Activated CD8-positive, alpha-beta memory T cell treated with anti-CD3 and anti-CD28 coated beads, Interleukin-2, amount 50 U/mL, for 24 hours (primary cell): ENCODE data around the gene PDS5A.
"Not testable (repeated sequence)": the region's sequence is repeated elsewhere in the genome, so short reads cannot be mapped to it uniquely, and the experiment has no call there.

Source experiments
- DNase-seq: peaks from one replicate; pipeline ENCODE4 v3.0.0-alpha.2; 2020; ENCODE audit errors: extremely low read depth

The PDS5A gene, protein sequence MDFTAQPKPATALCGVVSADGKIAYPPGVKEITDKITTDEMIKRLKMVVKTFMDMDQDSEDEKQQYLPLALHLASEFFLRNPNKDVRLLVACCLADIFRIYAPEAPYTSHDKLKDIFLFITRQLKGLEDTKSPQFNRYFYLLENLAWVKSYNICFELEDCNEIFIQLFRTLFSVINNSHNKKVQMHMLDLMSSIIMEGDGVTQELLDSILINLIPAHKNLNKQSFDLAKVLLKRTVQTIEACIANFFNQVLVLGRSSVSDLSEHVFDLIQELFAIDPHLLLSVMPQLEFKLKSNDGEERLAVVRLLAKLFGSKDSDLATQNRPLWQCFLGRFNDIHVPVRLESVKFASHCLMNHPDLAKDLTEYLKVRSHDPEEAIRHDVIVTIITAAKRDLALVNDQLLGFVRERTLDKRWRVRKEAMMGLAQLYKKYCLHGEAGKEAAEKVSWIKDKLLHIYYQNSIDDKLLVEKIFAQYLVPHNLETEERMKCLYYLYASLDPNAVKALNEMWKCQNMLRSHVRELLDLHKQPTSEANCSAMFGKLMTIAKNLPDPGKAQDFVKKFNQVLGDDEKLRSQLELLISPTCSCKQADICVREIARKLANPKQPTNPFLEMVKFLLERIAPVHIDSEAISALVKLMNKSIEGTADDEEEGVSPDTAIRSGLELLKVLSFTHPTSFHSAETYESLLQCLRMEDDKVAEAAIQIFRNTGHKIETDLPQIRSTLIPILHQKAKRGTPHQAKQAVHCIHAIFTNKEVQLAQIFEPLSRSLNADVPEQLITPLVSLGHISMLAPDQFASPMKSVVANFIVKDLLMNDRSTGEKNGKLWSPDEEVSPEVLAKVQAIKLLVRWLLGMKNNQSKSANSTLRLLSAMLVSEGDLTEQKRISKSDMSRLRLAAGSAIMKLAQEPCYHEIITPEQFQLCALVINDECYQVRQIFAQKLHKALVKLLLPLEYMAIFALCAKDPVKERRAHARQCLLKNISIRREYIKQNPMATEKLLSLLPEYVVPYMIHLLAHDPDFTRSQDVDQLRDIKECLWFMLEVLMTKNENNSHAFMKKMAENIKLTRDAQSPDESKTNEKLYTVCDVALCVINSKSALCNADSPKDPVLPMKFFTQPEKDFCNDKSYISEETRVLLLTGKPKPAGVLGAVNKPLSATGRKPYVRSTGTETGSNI (N-terminal part only)

DNA sequence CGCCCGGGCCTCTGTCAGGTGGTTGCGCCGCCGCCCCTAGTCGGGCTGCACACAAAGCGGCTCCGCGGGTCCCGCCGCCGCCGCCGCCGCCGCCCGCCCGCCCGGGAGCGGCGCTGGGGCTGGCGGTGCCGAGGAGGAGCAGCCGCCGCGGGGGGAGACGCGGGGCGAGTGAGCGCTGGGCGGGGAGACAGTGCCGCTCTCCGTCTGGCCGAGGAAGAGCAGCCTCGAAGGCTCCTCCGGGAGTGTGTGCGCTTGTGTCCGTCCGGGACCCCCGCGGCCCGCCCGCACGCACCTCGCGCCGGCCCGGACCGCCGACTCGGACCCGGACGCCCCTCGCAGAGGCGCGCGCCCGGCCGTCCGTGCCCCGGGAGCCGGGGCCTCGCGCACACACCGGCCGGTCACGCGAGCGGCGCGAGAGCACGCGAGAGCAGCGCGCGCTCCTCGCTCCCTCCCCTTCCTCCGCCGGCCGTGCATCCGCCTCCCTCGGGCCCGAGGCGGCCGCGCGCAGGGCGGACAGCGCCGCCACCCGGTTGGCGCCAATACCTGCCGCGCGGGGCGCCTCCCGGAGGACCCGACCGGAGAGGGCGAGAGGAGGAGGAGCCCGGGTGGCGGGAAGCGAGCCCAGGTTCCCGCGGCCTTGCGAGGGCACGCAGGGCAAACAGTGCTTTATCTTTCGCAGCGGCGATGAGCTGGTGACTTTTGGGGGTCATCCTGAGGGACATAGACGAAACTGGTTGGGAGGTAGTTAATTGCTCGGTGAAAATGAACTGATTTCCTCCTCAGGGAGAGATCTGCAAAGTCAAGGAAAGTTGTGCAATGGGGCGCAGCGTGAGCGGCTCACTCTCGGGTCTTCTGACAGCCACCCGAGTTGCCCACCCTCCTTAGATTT, at the start of gene PDS5A:
PDS5A (minus strand) TSS at position 423 of the 889 bp plus-strand sequence. CDS start 1,334 bp downstream, outside the sequence.
- peak; percentile 51 for DNase-seq

DNA sequence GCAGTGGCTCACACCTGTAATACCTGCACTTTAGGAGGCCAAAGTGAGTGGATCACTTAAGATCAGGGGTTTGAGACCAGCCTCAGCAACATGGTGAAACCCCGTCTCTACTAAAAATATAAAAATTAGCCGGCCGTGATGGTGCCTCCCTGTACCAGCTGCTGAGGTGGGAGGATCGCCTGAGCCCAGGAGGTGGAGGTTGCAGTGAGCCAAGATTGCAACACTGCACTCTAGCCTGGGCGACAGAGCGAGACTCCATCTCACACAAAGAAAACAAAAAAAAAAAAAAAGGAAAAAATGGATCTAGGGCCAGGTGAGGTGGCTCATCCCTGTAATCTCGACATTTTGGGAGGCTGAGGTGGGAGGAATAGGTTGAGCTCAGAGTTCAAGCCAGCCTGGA, 46.3 kb upstream of the PDS5A start:
- DNase-seq, result not testable (repeated sequence)

DNA sequence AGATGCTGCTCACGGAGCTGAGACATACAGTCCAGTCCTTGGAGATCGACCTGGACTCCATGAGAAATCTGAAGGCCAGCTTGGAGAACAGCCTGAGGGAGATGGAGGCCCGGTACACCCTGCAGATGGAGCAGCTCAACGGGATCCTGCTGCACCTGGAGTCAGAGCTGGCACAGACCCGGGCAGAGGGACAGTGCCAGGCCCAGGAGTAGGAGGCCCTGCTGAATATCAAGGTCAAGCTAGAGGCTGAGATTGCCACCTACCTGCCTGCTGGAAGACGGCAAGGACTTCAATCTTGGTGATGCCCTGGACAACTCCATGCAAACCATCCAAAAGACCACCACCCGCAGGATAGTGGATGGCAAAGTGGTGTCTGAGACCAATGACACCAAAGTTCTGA, 43.4 kb upstream of the PDS5A start:
- not testable (repeated sequence) for DNase-seq

DNA sequence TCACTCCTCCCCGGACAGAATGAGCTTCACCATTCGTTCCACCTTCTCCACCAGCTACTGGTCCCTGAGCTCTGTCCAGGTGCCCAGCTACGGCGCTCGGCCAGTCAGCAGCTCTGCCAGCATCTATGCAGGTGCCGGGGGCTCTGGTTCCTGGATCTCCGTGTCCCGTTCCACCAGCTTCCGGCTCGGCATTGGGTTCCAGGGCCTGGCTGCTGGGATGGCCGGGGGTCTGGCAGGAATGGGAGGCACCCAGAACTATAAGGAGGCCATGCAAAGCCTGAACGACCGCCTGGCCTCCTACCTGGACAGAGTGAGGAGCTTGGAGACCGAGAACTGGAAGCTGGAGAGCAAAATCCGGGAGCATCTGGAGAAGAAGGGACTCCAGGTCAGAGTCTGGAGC, 42.5 kb upstream of the PDS5A start:
- DNase-seq, result no peak

DNA sequence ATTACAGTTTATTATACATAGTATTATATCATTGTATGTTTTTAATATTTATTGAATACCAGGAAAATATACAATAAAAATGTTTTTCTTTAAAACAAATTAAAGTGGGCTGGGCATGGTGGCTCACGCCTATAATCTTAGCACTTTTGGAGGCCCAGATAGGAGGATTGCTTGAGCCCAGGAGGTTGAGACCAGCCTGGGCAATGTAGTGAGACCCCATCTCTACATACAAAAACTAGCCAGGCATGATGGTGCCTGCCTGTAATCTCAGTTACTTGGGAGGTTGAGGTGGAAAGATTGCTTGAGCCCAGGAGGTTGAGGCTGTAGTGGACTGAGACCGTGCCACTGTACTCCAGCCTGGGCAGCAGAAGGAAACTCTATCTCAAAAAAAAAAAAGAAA, 38.3 kb upstream of the PDS5A start:
- no peak for DNase-seq

DNA sequence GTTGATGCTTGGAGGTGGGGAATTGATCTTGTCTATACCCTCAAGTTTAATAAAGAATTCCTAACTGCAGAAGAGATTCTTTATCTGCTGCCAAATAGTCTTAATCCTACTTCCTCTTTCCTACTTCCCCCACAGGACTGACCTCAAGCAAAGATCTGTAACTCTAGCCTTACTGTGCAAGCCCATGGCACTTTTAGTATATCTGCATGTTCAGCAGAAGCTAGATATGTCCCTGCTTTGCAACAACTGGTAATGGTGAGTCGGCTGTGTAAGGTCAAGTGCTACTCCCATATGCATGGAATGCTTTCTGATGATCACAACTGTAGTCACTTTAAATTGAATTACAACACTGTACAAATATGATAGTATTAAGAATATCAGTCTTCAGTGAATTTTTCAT, 26.3 kb upstream of the PDS5A start:
- DNase-seq, result no peak

DNA sequence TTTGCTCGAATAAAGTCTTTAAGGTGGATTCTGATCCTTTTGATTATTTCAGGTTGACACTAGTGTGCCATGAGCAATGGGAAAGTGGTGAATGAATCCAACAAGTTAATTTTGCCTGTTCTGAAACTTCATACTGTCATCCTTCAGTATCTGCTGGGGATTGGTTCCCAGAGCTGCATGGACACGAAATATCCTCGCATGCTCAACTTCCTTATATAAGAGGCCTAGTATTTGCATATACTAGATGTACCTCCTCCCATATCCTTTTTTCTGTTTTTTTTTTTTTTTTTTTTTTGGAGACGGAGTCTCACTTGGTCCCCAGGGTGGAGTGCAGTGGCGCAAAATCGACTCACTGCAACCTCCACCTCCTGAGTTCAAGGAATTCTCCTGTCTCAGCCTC, 23.0 kb upstream of the PDS5A start:
- DNase-seq, result no peak

DNA sequence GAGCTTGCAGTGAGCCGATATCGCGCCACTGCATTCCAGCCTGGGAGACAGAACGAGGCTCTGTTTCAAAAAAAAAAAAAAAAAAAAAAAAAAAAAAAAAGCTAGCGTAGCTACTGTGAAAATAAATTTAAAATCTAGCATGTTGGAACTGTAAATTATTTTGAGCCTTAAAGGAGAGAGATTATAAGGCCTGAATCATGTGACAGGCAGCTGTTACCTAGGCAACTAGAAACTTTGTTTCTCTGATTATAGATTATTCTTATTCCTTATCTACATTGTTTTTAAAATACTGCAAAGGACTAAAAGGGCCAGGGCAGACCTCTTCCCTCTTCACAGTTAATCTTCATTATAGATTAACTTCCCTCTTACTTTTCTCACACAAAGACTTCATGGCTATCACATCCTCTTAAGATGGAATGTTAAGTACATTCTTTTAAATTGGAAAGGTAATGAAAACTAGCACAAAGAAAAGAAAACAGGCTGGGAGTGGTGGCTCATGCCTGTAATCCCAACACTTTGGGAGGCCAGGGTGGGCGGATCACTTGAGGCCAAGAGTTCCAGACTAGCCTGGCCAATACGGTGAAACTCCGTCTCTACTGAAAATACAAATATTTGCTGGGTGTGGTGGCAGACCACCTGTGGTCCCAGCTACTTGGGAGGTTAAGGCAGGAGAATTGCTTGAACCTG, 21.1 kb upstream of the PDS5A start:
- DNase-seq, result no peak

DNA sequence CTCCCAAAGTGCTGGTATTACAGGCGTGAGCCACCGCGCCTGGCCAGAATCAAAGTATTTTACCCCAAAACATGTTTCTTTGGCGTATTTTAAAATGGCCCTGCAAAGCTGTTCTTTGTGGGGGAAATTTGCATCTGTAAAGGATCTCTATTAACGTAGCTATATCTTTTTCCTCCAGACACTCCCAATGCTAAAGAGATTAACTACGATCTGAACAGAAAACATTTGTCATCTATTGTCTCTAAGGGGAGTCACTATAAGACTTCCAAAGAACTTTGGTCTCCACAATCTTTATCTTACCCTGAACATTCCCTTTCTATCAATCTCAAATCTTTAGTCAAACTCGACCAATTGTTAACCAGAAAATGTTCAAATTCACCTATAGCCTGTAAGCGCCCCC, 19.1 kb upstream of the PDS5A start:
- DNase-seq, result no peak

DNA sequence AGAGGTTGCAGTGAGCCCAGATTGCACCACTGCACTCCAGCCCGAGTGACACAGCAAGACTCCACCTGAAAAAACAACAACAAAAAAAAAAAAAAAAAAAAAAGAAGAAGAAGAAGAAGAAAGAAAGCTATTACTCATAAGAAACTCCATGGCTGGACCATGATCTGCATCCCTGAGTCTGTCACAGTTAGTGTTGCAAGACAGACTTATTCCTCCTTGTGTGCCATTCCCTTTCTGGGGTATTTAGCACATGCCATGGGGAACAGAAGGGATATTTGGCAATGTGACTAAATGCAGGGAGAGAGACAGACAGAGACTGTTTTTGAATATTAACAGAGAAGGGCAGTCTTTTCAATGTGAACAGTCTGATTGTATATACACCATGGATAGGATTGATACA, 16.7 kb upstream of the PDS5A start:
- DNase-seq, result no peak

DNA sequence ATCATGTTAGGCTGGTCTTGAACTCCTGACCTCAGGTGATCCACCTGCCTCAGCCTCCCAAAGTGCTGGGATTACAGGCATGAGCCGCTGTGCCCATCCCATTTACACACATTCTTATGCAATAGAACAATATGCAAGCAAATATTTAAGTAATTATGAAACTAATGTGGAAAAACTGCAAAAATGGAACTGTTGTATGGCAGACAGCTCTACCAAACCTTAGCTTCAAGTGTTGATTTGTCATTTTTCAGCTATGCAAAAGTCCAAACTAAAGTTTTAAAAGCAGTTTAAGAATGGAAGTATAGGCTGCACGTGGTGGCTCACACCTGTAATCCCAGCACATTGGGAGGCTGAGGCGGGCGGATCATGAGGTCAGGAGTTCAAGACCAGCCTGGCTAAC, 11.7 kb upstream of the PDS5A start:
- DNase-seq, result not testable (repeated sequence)

DNA sequence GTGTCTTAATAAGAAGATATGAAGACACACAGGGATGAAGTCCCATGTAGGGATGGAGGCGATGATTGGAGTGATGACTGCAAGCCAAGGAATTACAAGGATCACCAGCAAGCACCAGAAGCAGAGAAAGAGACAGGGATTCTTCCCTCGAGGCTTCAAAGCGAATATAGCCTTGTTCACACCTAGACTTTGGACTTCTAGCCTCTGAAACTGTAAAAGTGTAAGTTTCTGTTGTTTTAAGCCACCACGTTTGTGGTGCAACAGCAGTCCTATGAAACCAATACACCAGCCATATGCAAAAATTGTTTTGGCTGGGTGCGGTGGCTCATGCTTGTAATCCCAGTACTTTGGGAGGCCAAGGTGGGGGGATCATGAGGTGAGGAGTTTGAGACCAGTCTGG, 9.8 kb upstream of the PDS5A start:
- no peak for DNase-seq

DNA sequence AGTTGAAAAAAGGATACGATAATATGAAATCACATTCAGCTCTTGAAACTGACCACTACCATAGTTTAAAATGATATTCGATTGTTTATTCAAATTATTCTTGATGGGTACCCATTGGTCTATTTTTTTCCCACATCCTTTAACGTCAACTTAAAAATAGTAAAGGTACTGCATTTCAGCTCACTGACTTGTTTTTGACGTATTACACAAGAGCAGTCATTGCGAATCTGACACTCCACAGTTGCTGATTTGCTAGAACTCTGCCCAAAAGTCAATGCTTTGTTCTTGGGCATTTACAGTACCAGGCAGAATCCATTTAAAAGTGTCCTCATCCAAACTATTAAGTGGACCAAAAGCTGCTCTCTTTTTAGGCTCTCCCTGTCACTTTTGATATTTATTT, 1.2 kb upstream of the PDS5A start:
- no peak for DNase-seq

DNA sequence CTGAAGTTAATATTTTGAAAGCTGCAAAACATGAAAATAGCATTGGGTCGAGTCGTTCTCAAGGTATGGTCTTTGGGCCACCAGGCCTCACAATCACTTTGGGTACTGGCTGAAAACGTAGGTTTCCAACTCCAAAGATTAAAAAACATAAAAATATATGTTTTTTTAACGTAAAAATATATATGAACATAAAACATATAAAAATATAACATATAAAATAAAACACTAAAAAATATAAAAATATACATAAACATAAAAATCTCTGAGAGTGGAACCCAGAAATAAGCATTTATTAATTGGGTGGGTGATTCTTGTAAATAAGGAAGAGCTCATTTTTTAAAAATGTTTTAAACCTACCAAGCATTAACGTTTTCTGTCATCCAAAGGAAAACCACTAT, 666 bp upstream of the PDS5A start:
- no peak for DNase-seq

DNA sequence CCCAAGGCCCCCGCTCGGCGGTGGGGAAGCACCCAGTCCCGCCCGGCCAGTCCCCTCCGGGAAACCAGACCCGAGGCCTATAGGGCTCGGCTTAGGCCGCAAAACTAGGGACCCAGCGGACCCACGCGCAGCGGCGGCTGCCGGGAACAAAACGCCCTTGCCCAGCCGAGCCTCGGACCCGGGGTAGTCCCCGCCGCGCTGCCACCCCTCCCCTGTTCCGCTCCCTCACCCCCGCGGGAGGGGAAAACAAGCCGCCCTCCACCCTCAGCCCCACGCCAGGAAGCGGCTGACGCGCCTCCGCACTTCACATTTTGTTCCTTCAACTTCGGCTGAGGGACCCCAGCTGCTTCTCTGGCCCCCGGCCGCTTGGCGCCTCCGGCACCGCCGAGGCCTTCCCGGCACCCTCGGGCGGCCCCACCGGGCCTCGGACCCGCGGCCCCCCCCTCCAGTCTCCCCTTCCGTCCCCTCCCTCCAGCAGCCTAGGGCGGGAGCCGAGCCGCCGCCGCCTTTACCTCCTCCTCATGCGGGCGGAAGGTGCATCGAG, 694 bp downstream of the PDS5A start:
- DNase-seq, result peak; percentile 4

DNA sequence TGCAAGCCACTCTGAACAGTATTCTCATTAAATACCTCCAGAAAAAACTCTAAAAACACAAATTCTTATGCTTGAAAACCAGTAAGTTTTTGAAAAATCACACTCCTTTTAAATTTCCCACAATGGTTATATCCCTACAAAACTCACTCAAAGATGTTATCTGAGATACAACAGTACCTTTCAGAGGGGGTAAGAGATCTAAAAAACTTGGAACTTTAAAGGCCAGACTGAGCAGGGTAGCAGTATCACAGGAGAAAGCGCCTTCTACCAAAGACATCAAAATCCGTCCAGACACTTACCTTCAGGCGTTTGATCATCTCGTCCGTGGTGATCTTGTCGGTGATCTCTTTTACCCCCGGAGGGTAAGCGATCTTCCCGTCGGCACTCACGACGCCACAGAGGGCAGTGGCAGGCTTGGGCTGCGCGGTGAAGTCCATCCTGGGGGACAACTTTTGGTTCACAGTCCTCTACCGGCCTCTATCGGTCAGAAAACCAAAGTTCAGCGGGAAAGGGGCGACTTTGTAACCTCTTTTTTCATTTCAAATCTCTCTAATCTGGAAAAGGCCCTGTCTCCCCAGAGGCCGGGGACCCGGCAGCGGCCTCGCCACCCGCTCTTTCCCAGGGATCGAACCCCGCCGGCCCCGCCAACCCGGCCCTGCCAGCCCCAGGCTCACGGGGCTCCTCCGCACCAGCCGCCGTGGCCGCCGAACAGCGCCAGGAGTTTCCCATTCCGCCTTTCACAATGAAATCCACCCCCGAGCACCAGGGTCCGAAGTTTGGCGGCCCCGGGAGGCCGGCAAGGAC, 1.4 kb downstream of the PDS5A start:
- peak; percentile 39 for DNase-seq

DNA sequence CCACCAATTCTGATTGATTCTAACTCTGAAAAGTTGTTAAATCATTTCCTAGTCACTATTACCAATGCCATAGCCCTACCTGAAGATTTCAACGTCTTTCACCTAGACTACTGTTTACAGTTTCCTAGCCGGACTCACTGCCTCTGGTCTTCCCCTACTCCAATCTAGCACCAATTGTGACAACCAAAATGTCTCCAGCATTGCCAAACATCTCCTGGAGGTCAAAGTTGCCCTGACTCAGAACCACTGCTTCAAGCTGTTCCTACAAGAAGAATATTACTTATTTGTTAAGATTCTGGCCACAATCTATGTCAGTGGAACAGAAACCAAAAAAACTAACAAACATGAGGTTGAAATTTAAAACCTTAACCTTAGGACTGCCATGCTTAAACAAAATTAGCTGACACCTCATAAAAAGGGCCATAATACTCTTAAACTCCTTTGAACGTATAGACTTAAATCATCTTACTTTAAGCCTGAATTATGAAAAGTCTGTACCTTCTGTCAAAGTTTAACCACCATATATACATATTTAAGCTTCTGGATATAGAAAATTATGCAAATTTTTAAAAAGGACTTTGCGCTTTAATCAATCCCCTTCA, 2.1 kb downstream of the PDS5A start:
- no peak for DNase-seq

DNA sequence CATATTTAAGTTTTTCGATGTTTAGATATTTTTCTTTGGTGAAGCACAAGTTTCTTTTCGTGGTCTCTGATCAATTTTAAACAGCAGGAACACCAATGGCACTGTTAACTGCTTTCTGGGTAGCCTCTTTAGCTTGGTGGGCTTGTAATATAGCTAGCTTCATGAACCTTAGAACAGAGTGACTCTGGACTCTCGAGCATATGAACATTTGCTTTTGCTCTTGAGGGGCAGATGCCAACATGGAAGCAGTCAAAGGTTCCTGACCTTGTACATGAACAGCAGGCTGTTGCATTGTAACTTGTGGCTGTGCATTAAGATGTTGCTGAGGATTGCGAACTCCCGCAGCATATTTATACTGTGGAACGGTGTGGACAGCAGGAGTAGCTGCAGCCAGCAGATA, 4.7 kb downstream of the PDS5A start:
- not testable (repeated sequence) for DNase-seq
